B cell (primary cell): Measurements from ENCODE around the gene SLC47A2. TPM values are rescaled to one million over a fixed set of nuclear protein-coding genes. Genes with fewer than 3 reads are reported as not detected.

Experiments
- ATAC-seq: fragments of 200-7000 bp; cut with Tn5 transposase; one replicate; pipeline ENCODE4 v1.10.0; 2021; ENCODE audit warnings: low read depth, mild to moderate bottlenecking, moderate number of reproducible peaks, moderate library complexity
- CTCF ChIA-PET: fragments of 350-600 bp; sonication (Branson Sonifier 250); formaldehyde crosslinking; loops from one replicate; lab custom pipeline; 2021; ENCODE audit warnings: antibody characterized with exemption, inconsistent platforms; lab: Charles Lee
- POLR2A ChIA-PET: fragments of 350-600 bp; sonication (Branson Sonifier 250); formaldehyde crosslinking; loops from one replicate; lab custom pipeline; 2021; ENCODE audit warnings: antibody characterized with exemption; lab: Charles Lee
- DNase-seq: peaks from one replicate; pipeline ENCODE4 v3.0.0; 2013
- H2AFZ ChIP-seq: 2 replicates; pipeline ENCODE4 v1.6.1; 2012; ENCODE audit warnings: mild to moderate bottlenecking, low read depth, low read length; ENCODE audit not compliant: insufficient read depth, poor library complexity, severe bottlenecking
- H3K27ac ChIP-seq, 2 donors: 1 replicate in 1 of 2; 2 replicates in 1 of 2; pipeline ENCODE4 v1.5.1; 2012 to 2013; ENCODE audit warnings: low read length in 2 of 2, mild to moderate bottlenecking in 2 of 2, moderate library complexity in 1 of 2
- H3K27me3 ChIP-seq, 4 experiments: fragments of 200-600 bp in 1 of 4; sonication (generic) in 1 of 4; replicated peaks in 1 of 4; 1 replicate in 2 of 4; 2 replicates in 2 of 4; pipeline versions ENCODE4 v1.6.1 to v1.7.0; 2013 to 2016; ENCODE audit warnings: low read length in 3 of 4, mild to moderate bottlenecking in 2 of 4, mixed read lengths in 1 of 4, moderate library complexity in 1 of 4; ENCODE audit not compliant: insufficient read depth in 4 of 4, control insufficient read depth in 3 of 4; ENCODE audit errors: control extremely low read depth in 1 of 4
- H3K36me3 ChIP-seq, 2 experiments: replicated peaks in 1 of 2; 1 replicate in 1 of 2; 2 replicates in 1 of 2; pipeline versions ENCODE4 v1.6.1 to v1.7.1; 2013; ENCODE audit warnings: low read length in 1 of 2; ENCODE audit not compliant: insufficient read depth in 2 of 2, control insufficient read depth in 1 of 2; ENCODE audit errors: control extremely low read depth in 1 of 2, extremely low read depth in 1 of 2
- H3K4me1 ChIP-seq, 2 donors: fragments of 200-600 bp in 1 of 2; sonication (generic) in 1 of 2; 1 replicate in 1 of 2; 2 replicates in 1 of 2; pipeline versions ENCODE4 v1.5.1 to v1.6.1; 2013 to 2017; ENCODE audit warnings: low read length in 2 of 2; ENCODE audit not compliant: control insufficient read depth in 2 of 2, insufficient read depth in 2 of 2
- H3K4me2 ChIP-seq: replicated peaks from 2 replicates; pipeline ENCODE3; 2012; ENCODE audit warnings: mild to moderate bottlenecking, low read depth, low read length; ENCODE audit not compliant: poor library complexity, severe bottlenecking
- H3K4me3 ChIP-seq, 5 experiments: fragments of 200-600 bp in 1 of 5; sonication (generic) in 1 of 5; 1 replicate in 3 of 5; 2 replicates in 2 of 5; pipeline versions ENCODE4 v1.5.1 to v1.7.0; 2011 to 2016; ENCODE audit warnings: low read length in 4 of 5, mild to moderate bottlenecking in 4 of 5, low read depth in 2 of 5, control low read depth in 1 of 5, moderate library complexity in 1 of 5; ENCODE audit not compliant: insufficient read depth in 1 of 5; ENCODE audit errors: control extremely low read depth in 1 of 5, extremely low read depth in 1 of 5
- H3K79me2 ChIP-seq: fragments of 200-600 bp; sonication (generic); one replicate; pipeline ENCODE4 v1.6.0; 2016; ENCODE audit warnings: low read length; ENCODE audit not compliant: control insufficient read depth, insufficient read depth
- H3K9ac ChIP-seq: fragments of 200-600 bp; sonication (generic); 2 replicates; pipeline ENCODE4 v1.6.1; 2017; ENCODE audit warnings: mild to moderate bottlenecking, low read length, moderate library complexity
- H3K9me3 ChIP-seq, 3 donors: one replicate each; pipeline versions ENCODE4 v1.6.1 to v1.7.1; 2013; ENCODE audit warnings: low read length in 2 of 3; ENCODE audit not compliant: control insufficient read depth in 2 of 3, insufficient read depth in 1 of 3; ENCODE audit errors: control extremely low read depth in 1 of 3
- H4K20me1 ChIP-seq: 2 replicates; pipeline ENCODE4 v1.6.0; 2012; ENCODE audit warnings: mild to moderate bottlenecking, low read length; ENCODE audit not compliant: insufficient read depth, control insufficient read depth, poor library complexity, severe bottlenecking
- H3K27ac Mint-ChIP-seq: one replicate; pipeline ENCODE4 v1.8.0; 2021; ENCODE audit warnings: mixed read lengths
- H3K27me3 Mint-ChIP-seq: one replicate; pipeline ENCODE4 v1.8.0; 2021; ENCODE audit warnings: mixed read lengths
- H3K4me1 Mint-ChIP-seq: one replicate; pipeline ENCODE4 v1.8.0; 2021; ENCODE audit warnings: mixed read lengths
- H3K4me3 Mint-ChIP-seq: one replicate; pipeline ENCODE4 v1.8.0; 2021; ENCODE audit warnings: mixed read lengths
- H3K9me3 Mint-ChIP-seq: one replicate; pipeline ENCODE4 v1.8.0; 2022; ENCODE audit warnings: mixed read lengths; ENCODE audit not compliant: insufficient read depth
- CTCF ChIP-seq: fragments of 200-600 bp; IDR thresholded peaks from one replicate; pipeline ENCODE4 v1.8.0; 2022; ENCODE audit warnings: antibody characterized with exemption, mild to moderate bottlenecking
- EZH2 ChIP-seq: IDR thresholded peaks from 2 replicates; pipeline ENCODE4 v1.6.1; 2012; ENCODE audit warnings: borderline replicate concordance, low read depth, mild to moderate bottlenecking, moderate library complexity, low read length; ENCODE audit not compliant: insufficient read depth, poor library complexity, severe bottlenecking
- WGBS: methylation state at CpG from one replicate; pipeline ENCODE4 v1.1.5; 2013; ENCODE audit warnings: missing lambda C conversion rate; ENCODE audit not compliant: insufficient coverage; 5-methylcytosine and 5-hydroxymethylcytosine counted together
- intact Hi-C: fragments of 100-400 bp; cut with micrococcal nuclease; formaldehyde crosslinking; loops from one replicate; pipeline ENCODE4 v1.10.0; 2022
- polyA plus RNA-seq: library from polyadenylated mRNA; depleted of rRNA; stranded (reverse); fragments of >200 nt; gene quantifications from 2 replicates; pipeline ENCODE4 v1.2.3, GENCODE V29; 2012
- total RNA-seq, 2 donors: library from RNA; stranded (reverse); fragments of 120-200 nt in 1 of 2; gene quantifications; 1 replicate in 1 of 2; 2 replicates in 1 of 2; pipeline versions ENCODE4 v1.2.3 to v1.2.4, GENCODE V29; 2013 to 2022

The SLC47A2 gene
- total and polyA plus RNA-seq, 2 donors (not counting 1 experiment from before 2014, with no cell fraction given): not detected

GRCh38 chr17:19757536-19758180 lies 41.3 kb upstream of the SLC47A2 start:
- no peak overlapping the region for H3K9ac ChIP-seq
- ATAC-seq (no peak), DNase-seq (no peak)
- H3K4me1 ChIP-seq: peaks cover 19 to 37% of the 10 kb centered on the region in 2 donors
- Mint-ChIP-seq H3K27ac (no peak overlapping the region), H3K27me3 (no peaks in the 10 kb centered on the region), H3K9me3 (no peaks in the 10 kb centered on the region), H3K4me3 (no peak overlapping the region), H3K4me1 (peaks cover 39% of the 10 kb centered on the region)
- H2AFZ ChIP-seq: no peak overlapping the region
- H3K9me3 ChIP-seq: no peaks in the 10 kb centered on the region
- intact Hi-C loops: no loop called here
- CTCF ChIA-PET: interaction anchor here (0.9 to 5.4 kb wide), 6 partner anchors 9 to 246 kb away, joined by 3 to 32 read pairs (median 3); no protein-coding TSS in a partner anchor
- POLR2A ChIA-PET: no interaction called here
- H3K4me3 ChIP-seq: no peak overlapping the region
- no peaks in the 10 kb centered on the region for H3K79me2 ChIP-seq
- H3K27ac ChIP-seq: no peak overlapping the region
- no peaks in the 10 kb centered on the region for H3K36me3 ChIP-seq
- H3K4me2 ChIP-seq: no peak overlapping the region
- H3K27me3 ChIP-seq: no peaks in the 10 kb centered on the region
- TF ChIP-seq EZH2: no peak
- TF ChIP-seq CTCF: no peak
- no peaks in the 10 kb centered on the region for H4K20me1 ChIP-seq
- 86% methylated on average over 6 of the region's 12 CpGs for WGBS

- Histone ChIP-seq H3K9me3 (no peaks in the 10 kb centered on the region), H3K36me3 (no peaks in the 10 kb centered on the region), H3K79me2 (no peaks in the 10 kb centered on the region), H3K4me1 (peaks cover 19 to 31% of the 10 kb centered on the region in 2 donors), H3K27me3 (no peaks in the 10 kb centered on the region), H3K27ac (no peak overlapping the region), H3K4me3 (no peak overlapping the region), H4K20me1 (no peaks in the 10 kb centered on the region), H2AFZ (no peak overlapping the region), H3K9ac (no peak overlapping the region), H3K4me2 (no peak overlapping the region)
- TF ChIP-seq CTCF: no peak
- Mint-ChIP-seq H3K27me3 (no peaks in the 10 kb centered on the region), H3K4me1 (peaks cover 41% of the 10 kb centered on the region), H3K9me3 (no peaks in the 10 kb centered on the region), H3K4me3 (no peak overlapping the region), H3K27ac (peak overlapping the region; percentile 34)
- POLR2A ChIA-PET: interaction anchor here (0.5 kb wide), 1 partner anchor 228 kb away, joined by 9 read pairs; no protein-coding TSS in a partner anchor
- ATAC-seq (no peak), DNase-seq (no peak)
- intact Hi-C loops: no loop called here
- CTCF ChIA-PET: interaction anchor here (0.8 to 5.4 kb wide), 7 partner anchors 8 to 243 kb away, joined by 3 to 32 read pairs (median 3); no protein-coding TSS in a partner anchor
- WGBS: 93% methylated on average over 7 of the region's 10 CpGs
These were observed 40.2 kb upstream of the SLC47A2 start for GRCh38 chr17:19756546-19756945.
